Uterus (tissue), 4 donors: ENCODE results near the gene KHDC1. TPM values are rescaled to one million over a fixed set of nuclear protein-coding genes. Genes with fewer than 3 reads are reported as not detected.

Experiments
- small RNA-seq: library from RNA; depleted of rRNA; stranded (forward); fragments of <200 nt; gene quantifications from one replicate; pipeline ENCODE3, GENCODE V24; 2016
- total RNA-seq, 4 donors: library from RNA; depleted of rRNA in 3 of 4; stranded (reverse); fragments of >200 nt in 3 of 4; gene quantifications; one replicate each; pipeline versions ENCODE4 v1.1.0 to v1.2.4, GENCODE V29; 2014 to 2023
- donor health status: DM: yes; HTN: yes; CAD: no.

Gene KHDC1
- total RNA-seq, 4 donors from 2014 or later, result 1.0 to 4.8 (median 1.8) TPM; not detected in 1

Small RNAs within 50 kb of the gene (small RNA-seq; reads per million reads assigned to genes)
- not detected for gene RPSAP41

Other genes with a start within 250 kb of the KHDC1 start
- gene KHDC1L, start 37.7 kb downstream of the KHDC1 start, total RNA-seq, result under 1 TPM in 1 of 4 donors, not detected in 3; 0.83 TPM
- gene DPPA5, start 91.1 kb upstream of the KHDC1 start, total RNA-seq, result not detected
- under 1 TPM in 1 of 4 donors, not detected in 3; 0.28 TPM for gene KHDC3L, start 99.5 kb upstream of the KHDC1 start, total RNA-seq
- gene OOEP, start 106.7 kb upstream of the KHDC1 start, total RNA-seq, result not detected
- 1 to 10 TPM in 1 of 4 donors, under 1 TPM in 1, not detected in 2; 0.43 to 3.7 TPM for gene DDX43, start 131.6 kb upstream of the KHDC1 start, total RNA-seq
- 10 to 100 TPM in 1 of 4 donors, 1 to 10 TPM in 3; 1.0 to 10.9 (median 5.1) TPM for gene CGAS, start 189.1 kb upstream of the KHDC1 start, total RNA-seq
- gene MTO1, start 198.5 kb upstream of the KHDC1 start, total RNA-seq, result 10 to 100 TPM; 13.3 to 38.3 (median 26.8) TPM